OCI-LY1 (cell line): Measurements from ENCODE around the gene PPP1R9A.

Experiments
- CTCF ChIP-seq: fragments of 200-600 bp; sonication (generic), shearing (Covaris generic); IDR thresholded peaks from 2 replicates; pipeline ENCODE4 v1.5.1; 2017; ENCODE audit warnings: mild to moderate bottlenecking, antibody characterized with exemption, low read length, moderate library complexity, mixed read lengths
- EZH2 ChIP-seq: fragments of 200-600 bp; sonication (generic), shearing (Covaris generic); IDR thresholded peaks from 2 replicates; pipeline ENCODE4 v1.8.0; 2017; ENCODE audit warnings: borderline replicate concordance, mixed run types, mild to moderate bottlenecking, antibody characterized with exemption, low read length, moderate library complexity, mixed read lengths

GRCh38 chr7:94909179-94909466, 1.7 kb downstream of the PPP1R9A start:
- TF ChIP-seq CTCF (no peak), EZH2 (no peak)
